GM18867 (cell line): ENCODE measurements around the gene HS3ST2.

ENCODE experiments used
- ATAC-seq: cut with Tn5 transposase; IDR thresholded peaks from one replicate; pipeline ENCODE4 v1.9.1; 2021; ENCODE audit warnings: mild to moderate bottlenecking, moderate library complexity; ENCODE audit not compliant: unreplicated experiment

HS3ST2 gene

DNA sequence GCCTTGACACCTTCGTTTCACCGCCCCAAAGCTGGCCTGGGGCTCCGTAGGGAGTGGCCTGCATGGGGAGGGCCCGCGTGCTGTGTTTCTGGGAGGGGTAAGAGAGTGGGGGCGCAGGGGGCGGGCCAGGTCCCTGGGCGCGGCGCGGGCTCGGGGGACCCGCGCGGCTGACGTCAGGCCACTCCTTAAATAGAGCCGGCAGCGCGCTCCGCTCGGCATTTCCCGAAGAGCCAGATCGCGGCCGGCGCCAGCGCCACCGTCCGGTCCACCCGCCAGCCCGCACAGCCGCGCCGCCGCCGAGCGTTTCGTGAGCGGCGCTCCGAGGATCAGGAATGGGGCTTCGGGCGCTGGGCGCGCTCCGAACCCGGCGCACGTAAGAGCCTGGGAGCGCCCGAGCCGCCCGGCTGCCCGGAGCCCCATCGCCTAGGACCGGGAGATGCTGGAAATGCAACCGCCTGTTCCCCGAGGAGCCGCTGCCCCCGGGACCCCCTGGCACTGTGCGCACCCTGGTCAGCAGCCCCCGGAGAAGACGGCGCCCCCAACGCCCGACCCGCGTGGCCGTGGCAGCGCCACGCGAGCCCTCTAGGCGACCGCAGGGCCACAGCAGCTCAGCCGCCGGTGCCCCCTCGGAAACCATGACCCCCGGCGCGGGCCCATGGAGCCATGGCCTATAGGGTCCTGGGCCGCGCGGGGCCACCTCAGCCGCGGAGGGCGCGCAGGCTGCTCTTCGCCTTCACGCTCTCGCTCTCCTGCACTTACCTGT, at the start of gene HS3ST2:
TSS of gene HS3ST2 (plus strand) at position 215 of the 763 bp plus-strand sequence. CDS start at position 664, 449 bp downstream.
- ATAC-seq = no peak

DNA sequence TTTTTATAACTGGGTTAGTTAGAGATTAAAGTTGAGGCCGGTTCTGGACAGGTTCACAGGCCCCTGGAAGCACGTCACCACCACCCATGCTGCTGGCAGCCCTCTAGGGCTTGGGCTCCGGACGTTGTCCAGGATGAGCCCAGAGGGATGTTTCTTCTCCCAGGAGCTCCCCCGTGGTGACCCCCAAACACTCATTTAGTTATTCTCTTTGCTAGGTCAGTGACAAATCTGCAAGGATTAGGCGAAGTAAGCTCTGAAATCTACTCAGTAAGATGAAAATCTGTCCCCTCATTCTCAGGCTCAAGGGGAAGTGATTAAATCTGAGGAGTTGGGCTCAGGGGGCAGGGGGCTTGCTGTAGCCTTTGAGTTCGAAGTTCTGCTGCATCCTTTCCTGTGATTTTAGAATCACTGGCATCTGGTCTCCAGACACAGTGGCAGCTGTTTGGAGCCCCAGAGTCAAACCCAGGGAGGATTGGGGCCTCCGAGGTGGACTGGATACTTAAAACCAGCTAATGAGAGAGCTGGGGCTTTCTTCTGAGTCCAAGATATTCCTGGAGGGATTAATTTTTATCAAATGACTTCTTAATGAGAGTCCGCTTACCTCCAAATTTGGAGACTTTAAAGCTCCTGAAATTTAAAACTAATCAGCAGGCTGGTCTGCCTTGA, 49.2 kb upstream of the HS3ST2 start:
- ATAC-seq = no peak

DNA sequence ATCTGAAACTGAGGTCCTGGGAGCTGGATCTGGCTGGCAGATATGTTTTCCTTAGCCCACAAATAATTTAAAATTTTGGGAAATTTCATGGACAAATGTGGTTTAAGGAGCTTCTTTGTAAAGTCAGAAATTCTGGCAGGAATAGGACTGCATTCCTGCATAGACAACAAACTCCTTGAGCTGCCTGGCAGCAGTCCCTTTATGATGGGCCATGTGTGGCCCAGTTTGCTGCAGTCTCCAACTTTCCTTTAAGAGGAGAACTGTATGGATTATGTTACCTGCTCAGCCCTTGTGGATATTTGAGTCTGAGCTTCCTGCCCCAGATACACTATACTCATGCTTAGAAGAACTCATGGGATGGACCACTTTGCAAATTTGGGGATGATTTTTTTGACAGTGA, 48.5 kb upstream of the HS3ST2 start:
- no peak for ATAC-seq

DNA sequence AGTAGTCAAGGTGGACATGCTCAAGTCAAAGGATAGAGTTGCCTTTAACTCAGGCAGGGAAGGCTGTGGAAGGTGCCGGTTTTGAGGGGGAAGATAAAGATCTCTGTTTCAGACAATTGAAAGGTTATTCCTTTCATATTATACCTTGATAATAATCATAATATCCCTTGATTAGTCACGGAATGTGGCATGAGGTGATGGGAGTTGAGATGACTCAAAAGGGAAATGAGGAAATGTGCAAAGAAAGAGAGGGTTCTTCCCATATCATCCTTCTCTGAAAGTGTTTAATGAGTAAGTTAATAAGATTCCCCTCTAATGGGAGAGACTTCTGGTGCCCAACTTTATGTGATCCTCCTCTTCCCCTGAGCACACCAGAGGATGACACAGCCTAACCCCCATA, 43.1 kb upstream of the HS3ST2 start:
- no peak for ATAC-seq

DNA sequence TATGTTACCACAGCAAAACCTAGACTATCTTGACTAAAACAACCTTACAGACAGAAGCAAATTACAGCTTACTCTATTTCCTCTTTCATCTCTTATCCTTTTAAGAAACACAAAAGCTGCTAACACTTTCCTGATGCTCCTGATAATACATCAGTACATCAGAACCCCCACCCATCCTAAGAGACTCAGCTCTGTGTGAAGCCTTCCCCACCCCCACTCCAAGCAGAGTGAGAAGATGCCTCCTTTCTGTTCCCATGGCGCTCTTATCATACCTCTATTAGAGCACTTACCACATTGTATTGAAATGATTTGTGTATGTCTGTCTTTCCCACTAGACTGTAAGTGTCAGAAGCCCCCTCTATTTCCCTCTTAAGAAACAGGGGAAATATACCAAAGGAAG, 42.4 kb upstream of the HS3ST2 start:
- ATAC-seq = no peak

DNA sequence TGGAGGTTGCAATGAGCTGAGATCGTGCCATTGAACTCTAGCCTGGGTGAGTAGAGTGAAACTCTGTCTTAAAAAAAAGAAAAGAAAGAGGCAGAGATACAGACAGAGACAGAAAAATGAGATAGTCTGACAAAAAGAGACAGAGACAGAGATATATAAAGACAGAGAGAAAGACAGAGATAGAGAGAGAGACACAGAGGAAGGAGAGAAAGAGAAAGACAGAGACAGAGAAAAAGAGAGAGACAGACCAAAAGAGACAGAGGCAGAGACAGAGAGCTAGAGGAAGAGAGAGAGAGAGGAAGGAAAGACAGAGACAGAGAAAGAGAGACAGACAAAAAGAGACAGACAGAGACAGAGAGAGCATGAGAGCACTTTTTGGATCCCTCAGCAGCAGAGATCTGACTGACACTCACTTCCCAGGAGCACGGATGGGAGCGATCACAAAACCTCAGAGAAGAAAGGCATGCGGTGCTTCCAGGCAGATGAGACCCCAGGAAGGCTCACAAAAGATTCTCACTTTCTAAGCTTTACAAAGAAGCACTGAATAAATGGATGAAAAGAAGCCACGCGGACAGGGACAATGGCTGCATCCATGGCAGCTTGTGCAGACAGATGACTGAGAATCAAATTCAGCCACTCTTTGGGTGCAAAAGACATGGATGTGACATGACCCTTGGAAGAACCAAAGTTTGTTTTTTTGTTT, 38.6 kb upstream of the HS3ST2 start:
- ATAC-seq = no peak

DNA sequence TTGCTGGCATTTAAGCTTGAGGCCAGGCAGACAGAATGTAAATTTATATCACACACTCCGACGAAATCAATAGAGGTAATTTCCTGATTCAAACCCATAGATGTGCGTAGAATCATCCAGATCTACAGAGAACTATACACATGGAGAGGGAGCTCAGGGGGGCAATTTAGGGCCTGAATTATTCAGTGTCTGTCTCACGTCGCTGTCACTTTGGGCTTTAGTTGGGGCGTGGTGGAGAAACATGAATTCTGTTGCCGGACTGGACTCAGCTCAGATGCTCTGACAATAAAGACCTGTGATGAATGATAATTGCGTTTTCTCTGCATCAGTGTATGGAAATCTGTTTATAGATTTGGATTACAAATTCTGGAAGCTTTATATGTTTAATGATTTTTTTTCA, 32.5 kb upstream of the HS3ST2 start:
- ATAC-seq = no peak

DNA sequence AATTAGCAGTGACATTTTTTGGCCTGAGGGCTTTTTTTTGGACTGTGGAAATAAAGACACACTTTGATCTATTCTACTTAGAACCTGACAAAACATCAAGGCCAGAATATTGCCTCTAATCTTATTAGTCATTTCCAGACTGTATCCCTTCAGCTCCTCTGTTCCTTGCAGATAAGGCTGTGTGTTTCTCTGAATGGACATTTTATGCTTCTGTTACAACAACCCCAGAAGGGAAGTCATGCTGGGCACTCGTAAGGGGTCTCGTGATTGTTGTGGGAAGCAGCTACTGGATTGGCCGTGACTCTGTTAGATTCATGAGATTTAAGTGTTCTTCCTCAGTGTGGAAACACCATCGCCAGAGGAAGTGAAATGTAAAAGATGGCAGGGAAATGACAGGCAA, 31.6 kb upstream of the HS3ST2 start:
- ATAC-seq = no peak

DNA sequence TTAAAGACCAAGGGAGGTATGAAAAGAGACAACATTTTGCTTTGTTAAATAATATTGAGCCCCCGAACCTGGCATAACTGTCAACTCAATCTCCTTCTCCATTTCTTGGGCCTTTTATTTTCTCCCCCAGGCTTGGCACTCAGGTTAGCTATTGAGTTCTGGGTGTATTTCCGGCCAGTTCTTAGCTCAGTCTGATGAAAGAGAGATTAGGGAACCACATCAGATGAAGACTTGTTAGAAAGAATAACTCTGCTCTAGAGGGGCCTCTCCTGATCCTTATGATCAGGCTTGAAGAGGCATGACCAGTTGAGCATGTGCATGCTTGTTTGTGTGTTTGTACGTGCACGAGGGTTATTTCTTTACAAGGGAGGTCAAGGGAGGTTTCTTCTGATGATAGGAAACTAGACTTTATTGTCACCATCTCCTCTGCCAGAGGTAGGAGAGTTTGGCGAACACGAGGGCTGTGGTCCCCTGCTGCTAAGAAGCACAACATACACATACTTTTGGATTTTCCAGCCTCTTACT, 29.2 kb upstream of the HS3ST2 start:
- ATAC-seq = no peak

DNA sequence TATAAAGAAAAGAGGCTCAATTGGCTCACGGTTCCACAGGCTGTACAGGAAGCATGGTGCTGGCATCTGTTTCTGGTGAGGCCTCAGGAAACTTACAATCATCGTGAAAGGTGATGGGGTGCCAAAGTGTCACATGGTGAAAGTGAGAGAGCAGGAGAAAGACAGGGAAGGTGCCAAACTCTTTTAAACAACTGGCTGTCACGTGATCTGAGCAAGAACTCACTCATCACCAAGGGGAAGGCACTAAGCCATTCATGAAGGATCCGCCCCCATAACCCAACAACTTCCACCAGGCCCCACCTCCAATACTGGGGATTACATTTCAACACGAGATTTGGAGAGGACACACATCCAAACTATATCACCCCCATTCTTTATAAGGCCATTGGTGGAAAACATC, 28.4 kb upstream of the HS3ST2 start:
- ATAC-seq = no peak

DNA sequence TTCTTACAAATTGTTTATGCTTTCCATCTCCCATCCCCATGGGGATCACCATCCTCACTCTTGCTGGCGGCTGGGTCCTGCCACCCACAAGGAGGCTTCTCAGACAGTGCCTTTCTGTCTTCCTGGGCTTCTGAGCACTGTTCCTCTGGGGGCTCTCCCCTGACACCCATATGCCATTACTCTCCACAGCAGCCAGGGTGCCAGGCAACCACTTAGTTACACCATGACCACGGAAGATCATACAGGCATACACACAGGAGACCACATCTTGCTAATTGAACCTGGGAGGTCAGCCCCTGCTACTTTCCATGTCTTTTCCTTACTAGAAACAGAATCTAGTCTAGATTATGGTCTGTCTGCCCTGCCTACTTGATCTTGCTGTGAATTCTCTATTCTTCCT, 27.7 kb upstream of the HS3ST2 start:
- no peak for ATAC-seq

DNA sequence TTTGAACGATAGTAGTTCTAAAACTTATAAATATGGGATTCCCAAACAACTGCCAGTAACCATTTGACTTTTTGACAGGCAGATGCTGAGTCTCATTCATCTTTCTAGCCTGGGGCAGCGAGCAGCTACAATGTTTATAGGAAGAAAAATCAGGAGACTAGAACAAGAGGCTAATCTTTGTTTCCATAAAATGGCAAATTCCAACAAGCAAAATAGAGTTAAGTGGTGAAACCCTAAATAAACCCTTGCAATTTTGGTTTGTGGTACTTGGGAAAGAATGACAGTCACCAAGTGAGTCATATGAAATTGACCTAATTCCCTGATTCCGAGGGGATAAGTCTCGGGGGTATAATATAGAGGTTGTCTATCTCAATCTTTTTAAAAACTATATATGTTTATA, 27.3 kb upstream of the HS3ST2 start:
- ATAC-seq = no peak

DNA sequence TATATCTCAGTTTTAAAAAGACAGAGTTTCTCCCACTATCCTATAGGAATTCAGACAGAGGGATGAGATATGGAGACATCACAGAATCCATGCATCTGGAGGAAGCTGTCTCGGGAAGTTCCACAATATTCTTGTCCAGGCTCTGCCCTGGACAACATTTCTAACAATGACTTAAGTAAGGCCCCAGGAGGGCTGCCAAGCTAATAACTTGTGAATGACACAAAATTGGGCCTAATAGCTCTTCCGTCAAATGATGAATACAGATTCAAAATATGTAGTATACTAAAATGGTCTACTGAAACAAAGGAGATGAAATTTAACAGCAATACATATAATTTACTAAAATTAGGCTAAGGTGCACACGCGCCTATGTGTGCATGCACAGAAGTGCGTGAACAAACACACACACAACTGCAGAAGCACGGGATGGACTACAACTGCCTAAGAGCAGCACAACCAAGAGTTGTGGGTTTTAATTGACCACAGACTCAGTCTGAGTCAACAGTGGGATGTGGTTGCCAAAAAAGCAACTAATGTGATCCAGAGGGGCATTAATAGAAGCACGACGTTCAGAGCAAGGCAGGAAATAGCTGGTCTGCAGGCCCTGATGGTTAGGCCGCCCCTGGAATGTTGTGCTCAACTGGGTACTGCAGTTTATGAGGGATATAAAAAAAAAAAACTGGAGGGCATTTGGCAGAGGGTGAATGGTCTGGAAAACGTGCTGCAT, 26.3 kb upstream of the HS3ST2 start:
- no peak for ATAC-seq

DNA sequence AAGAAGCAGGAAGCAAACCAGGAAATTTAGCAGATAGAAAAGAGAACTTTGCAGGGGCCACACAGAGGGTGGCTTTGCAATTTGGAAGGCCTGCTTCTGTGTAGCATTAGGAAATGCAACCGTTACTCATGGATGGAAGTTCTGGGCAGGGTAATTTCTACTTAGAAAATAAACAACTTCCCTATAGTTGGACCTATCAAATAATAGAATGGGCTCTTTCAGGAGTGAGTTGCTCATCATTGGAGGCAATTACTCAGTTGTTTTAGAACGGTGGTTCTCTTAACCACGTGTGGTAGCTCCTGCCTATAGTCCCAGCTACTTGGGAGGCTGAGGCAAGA, 25.8 kb upstream of the HS3ST2 start:
- no peak for ATAC-seq

DNA sequence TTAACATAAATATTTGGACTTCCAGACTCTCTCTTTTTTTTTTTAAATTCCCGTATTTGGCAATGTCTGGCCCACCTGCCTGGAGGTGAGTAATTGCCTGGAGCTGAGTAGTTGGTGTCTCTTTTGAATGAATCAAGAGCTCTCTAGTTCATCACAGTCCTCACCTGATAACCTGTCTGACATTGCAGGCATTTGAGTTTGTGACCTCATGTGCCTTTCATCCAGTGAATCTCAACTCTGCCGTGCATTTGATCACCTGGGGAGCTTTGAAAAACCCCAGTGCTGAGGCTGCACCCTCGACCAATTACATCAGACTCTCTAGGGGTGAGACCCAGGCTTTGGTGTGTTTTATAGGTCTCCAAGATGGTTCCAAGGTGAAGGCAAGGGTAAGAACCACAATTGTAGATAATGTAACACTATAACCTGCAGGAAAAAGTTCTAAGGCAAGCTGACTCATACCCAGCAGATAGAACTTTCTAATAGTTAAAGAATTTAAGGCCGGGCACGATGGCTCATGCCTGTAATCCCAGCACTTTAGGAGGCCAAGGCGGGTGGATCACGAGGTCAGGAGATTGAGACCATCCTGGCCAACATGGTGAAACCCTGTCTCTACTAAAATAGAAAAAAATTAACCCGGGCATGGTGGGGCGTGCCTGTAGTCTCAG, 24.5 kb upstream of the HS3ST2 start:
- no peak for ATAC-seq

DNA sequence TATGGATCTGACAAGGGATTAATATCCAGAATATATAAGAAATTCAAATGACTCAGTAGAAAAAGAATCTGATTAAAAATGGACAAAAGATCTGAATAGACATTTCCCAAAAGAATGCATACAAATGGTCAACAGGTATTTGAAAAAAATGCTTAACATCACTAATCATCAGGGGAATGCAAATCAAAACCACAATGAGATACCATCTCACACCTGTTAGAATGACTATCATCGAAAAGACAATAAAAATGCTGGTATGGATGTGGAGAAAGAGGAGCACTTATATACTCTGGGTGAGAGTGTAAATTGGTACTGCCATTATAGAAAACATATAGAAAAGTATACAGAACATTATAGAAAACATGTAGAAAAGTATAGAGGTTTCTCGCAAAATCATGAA, 16.4 kb upstream of the HS3ST2 start:
- no peak for ATAC-seq

DNA sequence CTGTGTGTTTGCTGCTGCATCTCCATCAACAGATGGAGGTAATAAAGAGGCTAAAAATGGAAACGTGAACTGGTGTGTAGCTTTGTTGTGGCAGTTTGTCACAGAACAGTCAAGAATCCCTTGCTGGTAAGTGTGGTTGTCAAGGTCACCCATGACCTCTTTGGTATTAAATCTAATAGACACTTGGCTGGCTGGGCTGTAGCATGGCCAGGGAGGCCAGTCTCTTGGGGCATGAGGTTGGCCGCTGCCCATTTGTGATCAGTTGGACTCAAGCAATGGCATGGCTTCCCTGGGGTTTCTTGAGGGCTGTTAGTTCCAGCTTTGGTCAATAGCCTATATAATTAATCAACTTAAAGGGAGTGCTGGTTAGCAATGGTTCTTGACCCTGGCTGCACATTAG, 14.8 kb upstream of the HS3ST2 start:
- no peak for ATAC-seq

DNA sequence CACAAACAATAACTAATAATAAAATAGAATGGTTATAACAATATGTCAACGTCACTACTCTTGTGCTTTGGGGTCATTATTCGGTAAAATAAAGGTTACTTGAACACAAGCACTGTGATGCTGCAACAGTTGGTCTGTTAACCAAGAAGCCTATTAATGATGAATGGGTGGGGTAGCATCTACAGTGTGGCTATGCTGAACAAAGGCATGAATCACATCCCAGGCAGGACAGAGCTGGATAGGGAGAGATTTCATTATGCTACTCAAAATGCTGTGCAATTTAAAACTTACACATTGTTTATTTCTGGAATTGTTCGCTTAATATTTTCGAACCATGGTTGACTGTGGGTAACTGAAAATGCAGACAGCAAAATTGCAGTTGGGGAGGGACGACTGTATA, 9.1 kb upstream of the HS3ST2 start:
- no peak for ATAC-seq

DNA sequence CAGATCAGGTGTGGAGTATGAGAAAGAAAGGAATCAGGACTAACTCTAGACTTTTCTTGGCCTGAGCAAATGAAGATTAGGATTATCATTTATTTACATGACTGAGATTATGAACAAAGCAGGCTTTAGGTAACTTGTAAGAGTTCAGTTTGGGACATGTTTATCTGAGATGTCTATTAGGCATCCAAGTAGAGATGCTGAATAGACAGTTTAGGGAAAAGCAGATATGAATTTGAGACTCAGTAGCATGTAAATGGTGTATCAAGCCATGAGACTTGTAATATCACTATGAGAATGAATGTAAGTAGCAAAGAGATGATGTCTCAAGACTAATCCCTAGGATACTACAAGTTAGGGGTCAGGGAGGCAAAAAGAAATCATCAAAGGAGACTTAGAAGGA, 8.6 kb upstream of the HS3ST2 start:
- no peak for ATAC-seq

DNA sequence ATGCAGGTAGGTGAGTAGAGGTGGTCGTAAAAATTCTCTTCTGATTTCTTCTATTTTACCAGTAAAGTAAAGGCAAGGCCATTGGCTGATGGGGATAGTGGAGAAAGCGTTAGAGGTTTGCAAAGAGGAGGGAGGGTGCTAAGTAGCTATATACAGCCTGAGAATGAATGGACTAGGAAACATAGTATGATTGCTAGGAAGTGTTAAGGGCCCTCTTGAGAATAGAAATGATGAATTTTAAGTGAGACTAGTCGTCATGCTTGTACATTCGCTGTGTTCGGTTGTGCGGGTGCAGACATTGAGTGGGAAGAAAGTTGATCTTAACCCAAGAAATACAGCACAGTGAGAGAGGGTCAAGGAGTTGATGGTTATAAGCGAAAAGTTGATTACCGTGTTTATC, 7.2 kb upstream of the HS3ST2 start:
- no peak for ATAC-seq

DNA sequence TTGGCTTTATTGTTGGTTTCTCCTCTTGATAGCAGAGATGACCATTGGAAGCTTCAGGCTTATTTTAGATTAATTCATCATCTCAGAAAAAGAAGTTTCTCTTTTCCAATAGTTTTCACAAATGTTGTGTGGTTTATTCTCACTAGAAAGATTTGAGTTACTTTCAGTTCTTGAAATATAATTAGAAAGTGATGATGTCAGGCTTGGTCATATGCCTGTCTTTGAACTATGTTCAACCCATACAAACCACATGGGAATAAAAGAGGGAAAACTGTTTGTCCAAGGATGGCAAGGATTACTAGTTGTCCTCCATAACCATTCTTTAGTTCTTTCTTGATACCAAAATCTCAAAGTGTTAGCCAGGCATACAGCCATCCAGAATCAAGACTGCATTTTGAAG, 3.7 kb upstream of the HS3ST2 start:
- ATAC-seq = no peak
